GM18873 (cell line): Measurements from ENCODE around the gene ICAM1.
A peak's percentile ranks its signal among the peaks of the same experiment; 100 is the strongest.
"Not testable (repeated sequence)": the region's sequence is repeated elsewhere in the genome, so short reads cannot be mapped to it uniquely, and the experiment has no call there.

Experiments
- ATAC-seq: cut with Tn5 transposase; IDR thresholded peaks from one replicate; pipeline ENCODE4 v1.9.1; 2021; ENCODE audit warnings: mild to moderate bottlenecking, moderate library complexity, moderate number of reproducible peaks; ENCODE audit not compliant: unreplicated experiment, low FRiP score

The ICAM1 gene

GRCh38 chr19:10271543-10272086, 695 bp downstream of the ICAM1 start:
- ATAC-seq = peak; percentile 27

- ATAC-seq = no peak
Observed at GRCh38 chr19:10274589-10274988, 3.7 kb downstream of the ICAM1 start.

- ATAC-seq = no peak
Observed at GRCh38 chr19:10277795-10278589, 7.1 kb downstream of the ICAM1 start.

- ATAC-seq = no peak
Observed at GRCh38 chr19:10278935-10279334, 8.0 kb downstream of the ICAM1 start.

GRCh38 chr19:10279737-10280442, 9.0 kb downstream of the ICAM1 start:
- ATAC-seq = no peak

GRCh38 chr19:10282043-10282442, 11.1 kb downstream of the ICAM1 start:
- not testable (repeated sequence) for ATAC-seq

- ATAC-seq = no peak
Observed at GRCh38 chr19:10283301-10284064, 12.6 kb downstream of the ICAM1 start.

- ATAC-seq = no peak
Observed at GRCh38 chr19:10284065-10284959, 13.4 kb downstream of the ICAM1 start.

- no peak for ATAC-seq
Observed at GRCh38 chr19:10284960-10285278, 14.0 kb downstream of the ICAM1 start.

GRCh38 chr19:10285393-10285792, 14.5 kb downstream of the ICAM1 start:
- ATAC-seq = no peak

GRCh38 chr19:10286803-10287737, 16.1 kb downstream of the ICAM1 start, which contains the start of gene ICAM4:
Gene ICAM4, plus strand, starts transcription at chr19:10286955. Its CDS starts 58 bp downstream, at chr19:10287013.
- ATAC-seq = no peak

GRCh38 chr19:10288662-10289166, 17.8 kb downstream of the ICAM1 start:
- ATAC-seq = no peak

GRCh38 chr19:10289167-10289835, 18.4 kb downstream of the ICAM1 start:
- no peak for ATAC-seq

GRCh38 chr19:10289836-10290356, 19.0 kb downstream of the ICAM1 start, which contains the start of gene ICAM5:
Gene ICAM5, plus strand, starts transcription at chr19:10289952. Its CDS starts 92 bp downstream, at chr19:10290044.
- ATAC-seq = no peak

- ATAC-seq = no peak
Observed at GRCh38 chr19:10290357-10290875, 19.5 kb downstream of the ICAM1 start.

- ATAC-seq = no peak
Observed at GRCh38 chr19:10290876-10291553, 20.1 kb downstream of the ICAM1 start.
